GM19467 (cell line): ENCODE data around the gene ADD1.

Experiments used
- ATAC-seq: cut with Tn5 transposase; IDR thresholded peaks from one replicate; pipeline ENCODE4 v1.9.1; 2021; ENCODE audit warnings: mild to moderate bottlenecking, moderate library complexity; ENCODE audit not compliant: unreplicated experiment

ADD1 gene

GRCh38 chr4:2822461-2823300 is 21.0 kb upstream of the ADD1 start:
- no peak for ATAC-seq

DNA sequence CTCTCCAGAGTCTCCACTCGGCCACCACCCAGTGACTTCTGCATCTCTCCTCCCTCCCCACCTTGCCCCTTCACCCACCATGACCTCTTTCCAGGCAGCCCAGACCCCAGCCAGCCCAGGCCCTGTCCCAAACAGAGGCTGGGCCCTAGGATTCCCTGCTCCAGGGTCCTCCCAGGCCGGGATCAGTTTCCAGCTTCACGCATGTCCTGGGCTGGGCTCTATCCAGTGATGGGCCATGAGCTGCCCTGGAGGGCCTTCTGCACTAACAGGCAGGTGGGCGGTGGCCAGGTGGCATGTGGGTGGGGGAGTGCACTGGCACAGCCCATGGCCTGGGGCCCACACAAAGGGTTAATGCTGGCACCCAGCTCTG is 20.4 kb upstream of the ADD1 start:
- ATAC-seq, result no peak

DNA sequence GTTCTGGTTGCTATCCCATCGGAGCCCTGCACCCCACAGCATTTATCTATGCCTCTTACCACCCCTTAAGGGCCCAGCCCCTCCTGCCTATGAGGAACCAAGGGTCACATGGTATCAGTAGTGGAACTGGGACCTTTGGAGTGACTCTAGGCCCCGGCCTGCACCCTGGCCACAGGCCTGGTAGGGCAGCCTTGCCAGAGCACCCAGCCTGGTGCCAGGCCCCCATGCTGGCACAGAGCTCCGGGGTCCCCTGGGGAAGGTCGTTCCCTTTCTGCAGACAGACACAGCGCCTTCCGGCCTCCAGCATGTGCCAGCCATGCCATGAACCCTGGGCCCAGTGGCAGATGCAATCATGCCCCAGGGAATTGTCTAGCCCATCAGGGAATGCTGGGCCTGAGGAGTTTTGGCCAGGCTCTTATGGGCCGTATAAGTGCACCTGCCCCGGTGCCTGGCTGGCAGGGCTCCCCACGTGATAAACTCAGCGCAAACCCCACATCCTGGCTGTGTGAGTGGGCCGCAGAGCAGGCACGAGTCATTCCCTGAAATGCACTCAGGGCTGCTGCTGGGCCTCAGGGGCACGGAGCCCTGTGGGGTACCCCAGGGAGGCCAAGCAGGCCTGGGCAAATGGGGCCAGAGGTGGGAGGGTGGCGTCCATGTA is 19.8 kb upstream of the ADD1 start:
- no peak for ATAC-seq

- no peak for ATAC-seq
Measured at GRCh38 chr4:2824329-2824835, 19.3 kb upstream of the ADD1 start.

GRCh38 chr4:2824836-2825381 is 18.7 kb upstream of the ADD1 start:
- ATAC-seq, result no peak

DNA sequence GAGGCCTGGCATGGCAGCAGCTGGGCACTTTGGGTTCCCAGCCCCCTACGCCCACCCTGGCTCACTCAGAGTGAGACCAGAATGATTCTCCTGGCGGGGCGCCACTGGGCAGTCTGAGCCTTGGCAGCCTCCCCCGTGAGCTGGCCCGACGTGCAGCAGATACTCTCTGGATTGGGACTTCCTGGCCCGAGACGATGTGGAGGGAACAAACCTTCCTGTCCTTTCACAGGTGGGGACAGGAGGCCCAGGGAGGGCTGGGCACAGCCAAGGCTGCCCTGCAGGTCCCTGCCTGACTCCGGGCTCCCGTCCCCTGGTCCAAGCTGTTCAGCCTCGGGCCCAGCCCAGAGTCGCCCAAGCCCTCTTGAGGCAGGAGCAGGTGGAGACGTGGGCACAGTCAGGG is 17.9 kb upstream of the ADD1 start:
- ATAC-seq, result no peak

GRCh38 chr4:2827071-2827873 is 16.4 kb upstream of the ADD1 start:
- ATAC-seq, result no peak

GRCh38 chr4:2827874-2828751 is 15.5 kb upstream of the ADD1 start:
- no peak for ATAC-seq

DNA sequence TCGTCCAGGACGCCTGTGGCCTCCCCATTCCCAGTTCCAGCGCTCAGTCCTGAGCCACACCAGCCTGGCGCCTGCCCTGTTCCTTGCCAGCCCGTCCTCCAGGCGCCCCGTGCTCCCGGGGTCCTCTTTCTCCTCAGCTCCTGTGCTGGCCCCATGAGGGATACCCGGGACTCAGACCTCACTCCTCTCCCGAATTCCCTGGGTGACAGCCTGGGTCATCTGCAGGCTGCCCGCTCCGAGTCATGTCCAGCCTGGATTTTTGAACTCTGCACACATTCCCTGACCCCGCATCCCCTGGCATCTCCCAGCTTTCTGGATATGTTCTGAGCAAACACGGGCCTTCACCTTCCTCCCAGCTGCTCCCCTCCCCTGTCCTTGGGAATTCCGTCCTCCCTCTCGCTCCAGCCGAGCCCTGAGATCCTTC is 14.9 kb upstream of the ADD1 start:
- ATAC-seq, result no peak

GRCh38 chr4:2829321-2829932 is 14.2 kb upstream of the ADD1 start:
- no peak for ATAC-seq

DNA sequence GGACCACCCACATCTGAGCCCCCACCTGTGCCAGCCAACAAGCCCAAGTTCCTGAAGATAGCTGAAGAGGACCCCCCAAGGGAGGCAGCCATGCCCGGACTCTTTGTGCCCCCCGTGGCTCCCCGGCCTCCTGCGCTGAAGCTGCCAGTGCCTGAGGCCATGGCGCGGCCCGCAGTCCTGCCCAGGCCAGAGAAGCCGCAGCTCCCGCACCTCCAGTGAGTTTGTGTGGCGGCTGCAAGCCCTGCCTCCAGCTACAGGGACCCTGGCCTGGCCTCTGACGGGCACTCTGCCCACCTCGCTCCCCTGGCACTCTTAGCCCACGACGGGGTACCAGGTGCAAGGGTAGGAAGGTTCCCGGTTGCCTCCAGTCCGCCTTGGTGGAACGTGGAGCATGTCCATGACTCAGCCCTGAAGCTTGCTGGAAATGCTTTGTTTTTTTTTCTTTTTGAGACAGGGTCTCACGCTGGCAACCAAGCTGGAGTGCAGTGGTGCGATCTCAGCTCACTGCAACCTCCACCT is 13.7 kb upstream of the ADD1 start:
- no peak for ATAC-seq

- no peak for ATAC-seq
Measured at GRCh38 chr4:2830632-2831610, 12.7 kb upstream of the ADD1 start.

DNA sequence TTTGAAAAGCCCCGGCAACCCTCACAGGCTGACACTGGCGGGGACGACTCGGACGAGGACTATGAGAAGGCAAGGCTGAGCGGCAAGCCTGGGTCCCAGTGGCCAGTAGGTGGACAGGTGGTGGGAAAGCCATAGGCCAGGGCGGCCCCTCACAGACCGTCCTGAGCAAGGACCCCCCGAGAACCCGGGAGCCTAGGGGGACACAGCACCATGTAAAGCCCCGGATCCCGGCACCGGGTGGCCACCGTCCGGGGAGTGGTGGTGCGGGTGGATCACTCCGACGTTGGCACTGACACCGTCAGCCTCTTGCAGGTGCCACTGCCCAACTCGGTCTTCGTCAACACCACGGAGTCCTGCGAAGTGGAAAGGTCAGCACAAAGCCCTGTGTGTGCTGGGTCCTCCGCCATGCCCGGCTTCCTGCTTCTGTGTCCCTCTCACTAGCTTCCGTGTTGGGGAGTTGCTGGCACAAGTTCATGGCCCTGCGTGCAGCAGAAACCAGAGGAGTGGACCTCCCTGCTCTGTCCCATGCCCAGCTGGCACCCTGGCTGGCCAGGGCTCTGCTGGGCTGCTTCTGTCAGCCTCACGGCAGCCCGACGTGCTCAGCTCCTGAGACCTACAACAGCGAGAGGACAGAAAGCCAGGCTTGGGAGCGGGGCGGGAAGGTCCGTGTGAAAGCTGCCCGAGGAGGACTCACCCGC is 11.9 kb upstream of the ADD1 start:
- ATAC-seq, result no peak

DNA sequence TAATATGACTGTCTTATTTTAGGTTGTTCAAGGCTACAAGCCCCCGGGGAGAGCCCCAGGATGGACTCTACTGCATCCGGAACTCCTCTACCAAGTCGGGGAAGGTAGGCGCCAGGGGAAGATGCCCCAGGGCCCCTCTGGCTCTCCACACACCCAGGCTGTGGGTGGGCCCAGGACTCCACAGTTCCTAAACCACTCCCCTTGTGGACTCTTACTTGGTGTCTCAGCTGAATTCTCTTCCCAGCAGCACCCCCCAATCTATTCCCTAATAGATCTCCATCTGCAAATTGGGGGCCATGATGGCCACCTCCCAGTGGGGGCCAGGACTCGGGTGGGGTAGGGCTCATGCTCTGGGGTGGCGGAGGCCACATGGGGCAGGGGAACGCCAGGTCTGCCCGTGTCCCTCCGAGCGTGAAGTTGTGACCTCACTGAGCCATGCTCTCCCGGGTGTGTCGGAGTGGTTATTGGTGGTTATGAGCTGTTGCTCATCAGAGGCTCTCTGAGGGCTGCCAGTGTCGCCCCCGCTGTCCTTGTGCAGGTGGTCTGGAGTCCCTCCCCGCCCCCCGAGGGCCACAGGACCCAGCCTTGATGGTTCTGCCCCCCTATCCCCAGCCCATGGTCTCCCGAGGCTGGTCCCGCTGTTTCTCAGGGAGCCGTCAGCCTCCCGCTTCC is 11.2 kb upstream of the ADD1 start:
- peak; percentile 59 for ATAC-seq

GRCh38 chr4:2832981-2833670 is 10.5 kb upstream of the ADD1 start:
- ATAC-seq, result no peak

DNA sequence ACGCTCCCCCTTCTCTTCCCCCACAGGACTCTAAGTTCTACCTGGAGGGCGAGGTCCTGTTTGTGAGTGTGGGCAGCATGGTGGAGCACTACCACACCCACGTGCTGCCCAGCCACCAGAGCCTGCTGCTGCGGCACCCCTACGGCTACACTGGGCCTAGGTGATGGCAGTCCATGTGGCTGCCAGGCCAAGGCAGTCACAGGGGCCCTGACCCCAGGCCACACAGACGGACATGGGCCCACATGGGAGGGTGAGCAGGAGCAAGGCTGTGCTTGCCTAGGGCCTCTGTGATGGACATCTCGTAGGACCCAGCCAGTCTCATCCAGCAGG is 10.0 kb upstream of the ADD1 start:
- ATAC-seq, result no peak
